ENCODE results near the gene LCP2. TPM values are rescaled to one million over a fixed set of nuclear protein-coding genes. Genes with fewer than 3 reads are reported as not detected.

LCP2 gene
- 100 to 1,000 TPM in 1 of 3 donors, 10 to 100 TPM in 2; 87.1 to 276 (median 99.3) TPM for polyA plus RNA-seq

DNA sequence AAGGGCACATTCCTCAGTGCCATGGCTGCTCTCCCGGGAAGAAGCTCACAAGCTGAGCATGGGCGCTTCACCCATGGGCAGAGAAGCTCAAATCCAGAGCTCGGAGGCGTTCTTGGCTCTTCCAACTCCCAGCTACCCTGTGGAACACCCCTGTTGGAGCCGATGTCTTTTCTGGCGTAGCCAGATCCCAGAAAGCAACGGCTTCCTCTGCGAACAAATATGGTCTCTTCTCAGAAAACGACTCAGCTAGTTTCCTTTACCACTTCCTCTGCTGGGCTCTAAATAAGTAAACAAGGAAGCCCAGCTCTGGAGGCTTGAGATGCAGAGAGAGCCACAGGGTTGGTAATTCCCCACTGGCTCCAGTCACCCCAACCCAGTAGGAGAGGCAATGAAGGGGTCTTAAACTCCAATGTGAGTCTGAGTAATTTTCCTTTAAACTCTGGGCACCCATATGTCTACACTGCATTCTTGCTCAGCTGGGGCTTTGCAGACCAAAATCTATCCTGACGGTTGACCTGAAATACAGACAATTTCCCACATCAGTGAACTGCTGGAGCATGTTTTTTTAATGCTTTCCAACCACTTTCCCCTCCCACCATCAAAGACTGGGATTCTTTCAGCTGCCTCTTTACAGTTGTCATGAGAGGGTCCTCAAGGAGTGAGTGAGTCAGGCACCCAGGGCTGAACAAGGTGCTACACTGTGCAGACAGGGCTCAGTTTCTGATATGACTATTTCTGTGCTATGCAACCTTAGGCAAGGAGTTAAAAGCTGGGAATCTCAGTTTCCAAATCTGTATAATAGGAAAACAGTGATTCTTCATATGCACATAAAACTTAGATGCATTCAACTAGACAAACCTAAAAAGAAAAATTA, at the start of gene LCP2:
LCP2 (minus strand) TSS at position 189 of the 874 bp plus-strand sequence; CDS start at position 23, 166 bp downstream.
- Mint-ChIP-seq H3K27ac (peak within 1 kb of the TSS; percentile 93 to 99 (median 95)), H3K36me3 (peaks cover 5 to 36% (median 20%) of the 10 kb centered on the region in 3 donors), H3K4me3 (peak within 1 kb of the TSS; percentile 97 to 100 (median 99)), H3K9me3 (no peaks in the 10 kb centered on the region), H3K4me1 (peaks cover 77 to 80% of the 10 kb centered on the region in 2 donors), H3K27me3 (ENCODE audit: low read depth in 3 of 3) (peaks cover 3 to 10% (median 4%) of the 10 kb centered on the region in 3 donors)
- peak; percentile 56 to 60 (median 56) for DNase-seq

DNA sequence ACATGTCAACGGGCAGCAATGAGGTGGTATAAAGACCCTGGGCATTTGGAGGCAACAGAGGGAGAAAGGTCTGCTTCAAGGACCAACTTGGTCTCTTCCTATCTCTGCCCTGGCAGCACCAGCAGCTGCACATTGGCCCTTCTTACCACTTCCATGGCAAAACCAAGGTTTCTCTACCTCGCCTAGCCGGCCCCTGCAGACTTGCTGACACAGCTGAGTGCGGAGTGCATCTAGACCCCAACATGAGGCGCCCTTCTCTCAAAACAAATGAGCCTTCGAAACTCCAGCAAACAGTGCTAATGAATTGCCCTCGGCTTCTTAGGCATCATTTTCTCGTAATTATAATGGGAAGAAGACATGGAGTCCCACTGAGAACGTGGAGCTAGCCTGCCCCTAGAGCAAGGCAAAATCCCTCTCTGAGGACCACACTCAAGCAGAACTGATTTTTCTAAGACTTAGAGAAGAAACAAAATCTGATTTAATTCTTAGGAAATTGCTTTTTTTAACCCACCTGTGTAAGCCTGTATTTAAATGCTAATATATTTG, 49.5 kb upstream of the LCP2 start:
- Mint-ChIP-seq H3K27ac (no peak overlapping the region), H3K27me3 (ENCODE audit: low read depth in 3 of 3) (peaks cover 3 to 7% (median 3%) of the 10 kb centered on the region in 3 donors), H3K9me3 (no peaks in the 10 kb centered on the region), H3K4me3 (no peak overlapping the region), H3K4me1 (no peaks in the 10 kb centered on the region), H3K36me3 (no peaks in the 10 kb centered on the region)
- DNase-seq, result no peak

DNA sequence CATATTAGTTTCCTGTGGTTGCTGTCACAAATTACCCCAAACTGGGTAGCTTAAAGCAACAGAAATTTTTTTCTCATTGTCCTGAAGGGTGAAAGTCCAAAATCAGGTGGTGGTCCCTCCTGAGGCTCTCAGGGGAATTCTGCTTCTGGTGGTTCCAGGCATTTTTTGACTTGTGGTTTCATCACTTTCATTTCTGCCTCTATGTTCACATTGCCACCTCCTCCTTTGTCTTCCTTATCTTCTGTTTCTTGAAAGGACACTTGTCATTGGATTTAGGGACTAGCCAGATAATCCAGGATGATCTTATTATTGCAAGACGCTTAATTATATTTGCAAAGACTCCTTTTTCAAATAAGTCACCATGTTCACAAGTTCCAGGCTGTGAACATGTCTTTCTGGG, 48.4 kb upstream of the LCP2 start:
- Mint-ChIP-seq H3K9me3 (no peaks in the 10 kb centered on the region), H3K27me3 (ENCODE audit: low read depth in 3 of 3) (peaks cover 3 to 7% (median 3%) of the 10 kb centered on the region in 3 donors), H3K4me3 (no peak overlapping the region), H3K36me3 (no peaks in the 10 kb centered on the region), H3K4me1 (no peaks in the 10 kb centered on the region), H3K27ac (no peak overlapping the region)
- no peak for DNase-seq

DNA sequence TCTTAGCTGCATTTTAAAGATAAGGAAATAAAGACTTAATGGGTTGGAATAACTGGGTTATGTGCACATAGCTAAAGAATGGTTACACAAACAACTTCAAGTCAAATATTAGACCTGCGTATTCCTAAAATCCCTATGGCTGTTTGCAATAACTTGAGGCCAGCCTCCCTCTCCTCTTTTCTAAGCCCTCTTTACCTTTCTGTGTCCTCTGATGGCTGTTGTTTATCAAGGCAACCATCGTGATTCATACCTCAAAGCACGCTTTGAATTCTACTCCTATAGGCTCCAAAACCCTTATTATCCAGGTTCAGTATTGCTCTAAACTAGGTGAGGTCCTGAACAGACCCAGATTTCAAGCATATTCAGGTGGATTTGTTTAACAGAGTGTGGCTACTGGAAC, 45.6 kb upstream of the LCP2 start:
- H3K4me1 Mint-ChIP-seq, result peaks cover 9 to 10% of the 10 kb centered on the region in 2 donors
- H3K9me3 Mint-ChIP-seq, result no peaks in the 10 kb centered on the region
- H3K4me3 Mint-ChIP-seq, result no peak overlapping the region
- no peak overlapping the region for H3K27ac Mint-ChIP-seq
- no peaks in the 10 kb centered on the region for H3K27me3 Mint-ChIP-seq (ENCODE audit: low read depth in 3 of 3)
- H3K36me3 Mint-ChIP-seq, result no peaks in the 10 kb centered on the region
- no peak for DNase-seq

DNA sequence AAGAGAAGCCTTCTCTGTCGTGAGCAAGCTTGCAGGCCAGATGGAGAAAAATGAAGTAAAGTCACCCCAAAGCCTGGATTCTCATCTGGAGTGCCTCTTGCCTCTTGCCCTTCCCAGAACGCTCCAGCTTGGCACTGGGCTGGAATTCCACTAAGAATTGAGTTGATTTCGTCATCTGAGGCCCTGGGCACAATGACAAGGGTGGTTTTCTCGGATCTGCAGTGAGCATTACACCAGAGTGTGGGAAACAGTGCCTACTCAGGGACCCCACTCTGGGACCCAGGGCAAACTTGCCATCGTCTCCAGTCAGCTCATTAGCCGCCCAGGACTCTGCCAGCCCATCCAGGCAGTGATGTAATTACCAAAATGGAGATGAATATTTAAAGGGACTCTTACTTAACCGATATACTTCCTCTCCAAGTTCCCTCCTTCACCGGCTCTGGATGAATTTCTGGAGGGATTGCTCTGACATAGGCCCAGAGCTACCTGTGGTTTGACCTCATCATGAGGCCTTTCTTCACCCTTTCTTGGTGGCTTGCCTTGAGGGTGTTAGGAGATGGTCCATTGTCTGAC, 44.7 kb upstream of the LCP2 start:
- H3K9me3 Mint-ChIP-seq, result no peaks in the 10 kb centered on the region
- no peaks in the 10 kb centered on the region for H3K36me3 Mint-ChIP-seq
- no peak for DNase-seq
- peaks cover 9 to 14% of the 10 kb centered on the region in 2 donors for H3K4me1 Mint-ChIP-seq
- H3K4me3 Mint-ChIP-seq, result no peak overlapping the region
- no peak overlapping the region for H3K27ac Mint-ChIP-seq
- H3K27me3 Mint-ChIP-seq (ENCODE audit: low read depth in 3 of 3), result no peaks in the 10 kb centered on the region

DNA sequence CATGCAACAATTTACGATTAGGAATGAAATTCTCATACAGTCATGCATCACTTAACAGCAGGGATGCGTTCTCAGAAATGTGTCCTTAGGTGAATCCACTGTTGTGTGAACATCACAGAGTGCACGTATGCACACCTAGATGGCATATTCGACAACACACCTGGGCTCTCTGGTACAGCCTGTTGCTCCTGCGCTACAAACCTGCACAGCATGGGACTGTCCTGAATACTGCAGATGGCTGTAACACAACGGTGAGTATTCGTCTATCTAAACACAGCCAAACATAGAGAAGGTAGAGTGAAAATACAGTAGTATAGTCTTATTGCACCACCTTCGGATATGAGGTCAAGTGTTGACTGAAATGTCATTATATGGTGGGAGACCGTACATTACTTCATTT, 44.0 kb upstream of the LCP2 start:
- H3K36me3 Mint-ChIP-seq, result no peaks in the 10 kb centered on the region
- peaks cover 13 to 14% of the 10 kb centered on the region in 2 donors for H3K4me1 Mint-ChIP-seq
- no peaks in the 10 kb centered on the region for H3K27me3 Mint-ChIP-seq (ENCODE audit: low read depth in 3 of 3)
- no peak overlapping the region for H3K4me3 Mint-ChIP-seq
- H3K27ac Mint-ChIP-seq, result no peak overlapping the region
- H3K9me3 Mint-ChIP-seq, result no peaks in the 10 kb centered on the region
- DNase-seq, result no peak

DNA sequence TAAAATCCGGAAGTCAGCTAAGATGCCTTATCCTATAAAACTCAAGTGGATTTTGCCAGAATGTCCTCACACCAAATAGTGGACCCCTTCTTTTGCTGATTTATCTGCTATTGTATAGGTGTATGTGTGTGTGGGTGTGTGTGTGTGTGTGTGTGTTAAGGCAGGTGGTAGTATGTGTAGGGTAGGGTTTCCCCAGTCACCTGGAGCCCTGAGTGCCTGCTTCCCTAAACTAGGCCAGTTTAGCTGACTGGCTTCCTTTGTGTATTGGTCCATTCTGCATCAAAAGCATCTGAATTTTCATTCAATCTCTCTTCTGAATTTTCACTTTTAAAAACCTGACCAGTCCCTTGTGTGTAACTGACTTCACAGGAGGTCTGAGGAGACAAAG, 42.2 kb upstream of the LCP2 start:
- H3K27ac Mint-ChIP-seq, result no peak overlapping the region
- no peak for DNase-seq
- H3K4me1 Mint-ChIP-seq, result peaks cover 14 to 25% of the 10 kb centered on the region in 2 donors
- peaks cover 0 to 3% (median 0%) of the 10 kb centered on the region in 3 donors for H3K27me3 Mint-ChIP-seq (ENCODE audit: low read depth in 3 of 3)
- H3K36me3 Mint-ChIP-seq, result no peaks in the 10 kb centered on the region
- no peaks in the 10 kb centered on the region for H3K9me3 Mint-ChIP-seq
- no peak overlapping the region for H3K4me3 Mint-ChIP-seq

DNA sequence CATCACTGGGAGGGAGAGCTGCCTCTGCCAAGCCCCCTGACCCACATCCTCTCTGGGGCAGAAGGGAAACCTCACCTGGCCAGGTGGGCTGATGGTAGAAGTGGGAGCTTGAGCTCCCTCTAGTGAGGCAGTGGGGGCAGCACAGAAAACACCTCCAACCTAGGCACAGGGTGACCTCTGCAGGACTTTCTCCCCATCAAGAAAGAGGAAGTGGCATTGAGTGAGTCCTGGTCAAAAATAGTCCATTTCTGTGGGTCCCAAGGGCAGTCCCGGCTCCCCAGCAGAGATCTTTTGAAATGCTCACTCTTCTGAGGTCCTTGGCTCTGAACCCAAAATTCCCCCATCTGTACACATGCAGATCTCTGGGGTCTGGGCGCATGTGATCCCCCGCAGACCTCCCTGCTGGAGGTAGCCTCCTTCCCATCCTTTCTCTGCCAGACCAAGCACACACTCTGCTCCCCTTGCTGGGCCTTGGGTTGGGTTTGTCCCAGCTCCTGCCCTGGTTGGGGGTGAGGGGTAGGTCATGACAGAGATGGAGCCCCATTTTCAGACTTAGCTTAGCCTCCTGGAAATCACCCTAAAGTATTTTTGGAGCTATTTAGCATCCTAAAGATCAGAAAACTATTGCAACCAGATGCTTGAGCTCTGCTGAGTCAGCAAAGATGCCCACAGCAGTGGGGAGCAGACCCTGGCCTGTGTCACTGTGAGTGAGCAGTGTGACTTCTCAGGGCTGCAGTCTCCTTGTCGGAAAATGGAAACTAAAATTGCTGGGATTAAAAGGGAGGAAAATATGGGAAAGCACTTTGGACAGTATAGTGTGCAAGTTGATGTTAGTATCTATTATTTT, 41.6 kb upstream of the LCP2 start:
- peak; percentile 68 to 72 (median 72) for DNase-seq
- H3K27ac Mint-ChIP-seq, result peak overlapping the region in 3 of 6 donors; percentile 31 to 77 (median 46)
- peaks cover 0 to 3% (median 0%) of the 10 kb centered on the region in 3 donors for H3K27me3 Mint-ChIP-seq (ENCODE audit: low read depth in 3 of 3)
- no peak overlapping the region for H3K4me3 Mint-ChIP-seq
- H3K9me3 Mint-ChIP-seq, result no peaks in the 10 kb centered on the region
- H3K36me3 Mint-ChIP-seq, result no peaks in the 10 kb centered on the region
- peaks cover 14 to 25% of the 10 kb centered on the region in 2 donors for H3K4me1 Mint-ChIP-seq

DNA sequence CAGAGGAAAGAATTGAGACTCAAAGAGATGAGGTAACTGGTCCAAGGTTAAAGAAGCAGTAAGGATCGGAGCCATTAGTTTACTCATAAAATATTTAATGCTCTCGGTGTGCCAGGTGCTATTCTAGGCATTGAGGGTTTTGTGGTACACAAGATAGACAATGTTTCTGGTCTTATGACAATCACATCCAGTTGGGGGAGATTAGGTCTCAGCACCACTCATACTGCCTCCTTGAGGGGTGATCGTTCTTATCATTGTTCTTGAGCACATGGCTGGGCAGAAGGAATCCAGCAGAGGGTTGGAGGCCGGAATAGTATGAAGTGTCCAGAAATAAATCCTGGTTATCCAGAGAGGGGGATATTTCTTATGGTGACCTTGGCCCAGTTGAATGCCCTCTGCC, 40.7 kb upstream of the LCP2 start:
- no peaks in the 10 kb centered on the region for H3K36me3 Mint-ChIP-seq
- H3K9me3 Mint-ChIP-seq, result no peaks in the 10 kb centered on the region
- peaks cover 0 to 3% (median 1%) of the 10 kb centered on the region in 3 donors for H3K27me3 Mint-ChIP-seq (ENCODE audit: low read depth in 3 of 3)
- DNase-seq, result no peak
- H3K27ac Mint-ChIP-seq, result peak overlapping the region in 1 of 6 donors; percentile 13
- no peak overlapping the region for H3K4me3 Mint-ChIP-seq
- H3K4me1 Mint-ChIP-seq, result peaks cover 14 to 25% of the 10 kb centered on the region in 2 donors

DNA sequence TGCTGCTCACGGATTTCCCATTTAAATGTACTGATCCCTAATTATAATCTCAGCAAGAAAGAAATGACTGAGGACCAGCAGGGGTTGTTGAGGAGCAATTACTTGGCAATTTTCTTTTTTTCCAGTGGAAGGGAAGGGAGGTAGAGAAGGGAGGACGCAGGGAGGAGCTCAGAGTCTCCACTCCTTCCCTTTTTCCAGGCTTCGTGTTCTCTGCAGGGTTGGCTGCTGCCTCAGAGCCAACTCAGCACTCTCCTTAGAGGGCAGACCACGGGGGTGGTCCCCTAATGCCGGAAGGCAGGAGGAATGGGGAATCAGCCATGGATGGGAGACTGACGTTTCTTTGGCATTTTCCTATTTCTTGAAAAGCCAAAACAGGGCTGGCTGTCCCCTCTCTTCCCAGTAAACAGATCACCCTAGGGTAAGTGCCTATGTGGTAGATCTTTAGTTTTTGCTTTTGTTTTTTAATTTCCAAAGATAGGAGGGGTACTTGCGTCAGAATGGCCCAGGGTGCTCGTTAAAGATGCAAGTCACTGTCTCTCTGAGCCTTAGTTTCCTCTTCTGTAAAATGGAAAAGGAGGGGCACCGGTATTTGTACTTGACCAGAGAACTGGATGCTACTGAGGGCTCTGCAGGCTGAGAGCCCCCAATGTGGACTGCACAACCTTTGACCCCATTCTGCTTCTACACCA, 39.6 kb upstream of the LCP2 start:
- Mint-ChIP-seq H3K9me3 (no peaks in the 10 kb centered on the region), H3K36me3 (no peaks in the 10 kb centered on the region), H3K4me1 (peaks cover 14 to 25% of the 10 kb centered on the region in 2 donors), H3K27me3 (ENCODE audit: low read depth in 3 of 3) (peaks cover 1 to 7% (median 3%) of the 10 kb centered on the region in 3 donors), H3K4me3 (no peak overlapping the region), H3K27ac (peak overlapping the region in 1 of 6 donors; percentile 32)
- no peak for DNase-seq

DNA sequence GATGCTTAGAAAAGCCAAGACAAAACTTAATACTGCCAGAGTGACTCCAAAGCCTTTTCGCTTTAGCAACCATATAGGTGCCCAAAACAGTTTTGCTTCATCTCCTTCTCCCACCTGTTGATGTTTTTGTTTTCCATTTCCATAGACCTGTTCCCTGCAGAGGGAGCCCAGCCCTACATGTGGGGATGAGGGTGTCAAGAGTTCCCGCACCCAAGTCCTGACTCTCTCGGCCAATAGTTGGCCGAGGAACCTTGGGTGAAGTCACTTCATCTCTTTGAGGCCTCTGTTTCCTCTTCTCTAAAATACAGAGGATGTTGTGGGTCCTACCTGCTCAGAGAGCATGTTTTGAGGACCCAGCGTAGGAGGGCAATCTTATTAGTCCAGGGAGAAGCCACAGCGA, 38.5 kb upstream of the LCP2 start:
- peaks cover 14 to 25% of the 10 kb centered on the region in 2 donors for H3K4me1 Mint-ChIP-seq
- H3K27ac Mint-ChIP-seq, result peak overlapping the region; percentile 22 to 76 (median 60)
- H3K36me3 Mint-ChIP-seq, result no peaks in the 10 kb centered on the region
- peaks cover 0 to 1% (median 0%) of the 10 kb centered on the region in 6 donors for H3K9me3 Mint-ChIP-seq
- no peak for DNase-seq
- peaks cover 5 to 12% (median 9%) of the 10 kb centered on the region in 3 donors for H3K27me3 Mint-ChIP-seq (ENCODE audit: low read depth in 3 of 3)
- peak overlapping the region in 1 of 5 donors; percentile 42 for H3K4me3 Mint-ChIP-seq

DNA sequence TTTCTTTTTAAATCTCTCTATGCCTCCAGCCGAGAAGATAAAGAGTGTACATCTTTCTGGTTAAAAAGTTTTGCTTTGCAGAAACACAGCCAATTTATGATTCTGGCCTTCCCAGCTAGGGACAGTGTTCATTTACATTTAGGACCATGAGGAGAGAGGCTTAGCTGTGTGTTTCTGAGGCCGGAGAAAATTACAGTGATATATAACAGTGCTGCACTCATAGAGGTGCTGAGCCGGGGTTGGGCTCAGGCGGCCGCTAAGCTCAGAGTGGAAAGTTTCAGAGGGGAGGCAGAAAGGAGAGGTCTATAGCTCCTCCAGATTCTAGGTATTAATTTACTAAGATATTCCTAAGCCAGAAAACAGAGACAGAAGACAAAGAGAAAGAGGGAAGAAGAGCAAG, 37.0 kb upstream of the LCP2 start:
- H3K36me3 Mint-ChIP-seq, result no peaks in the 10 kb centered on the region
- H3K9me3 Mint-ChIP-seq, result peaks cover 0 to 2% (median 0%) of the 10 kb centered on the region in 6 donors
- peaks cover 12 to 14% (median 14%) of the 10 kb centered on the region in 3 donors for H3K27me3 Mint-ChIP-seq (ENCODE audit: low read depth in 3 of 3)
- H3K27ac Mint-ChIP-seq, result peak overlapping the region in 3 of 6 donors; percentile 86 to 88 (median 88)
- DNase-seq, result no peak
- H3K4me1 Mint-ChIP-seq, result peaks cover 14 to 25% of the 10 kb centered on the region in 2 donors
- H3K4me3 Mint-ChIP-seq, result peak overlapping the region in 4 of 5 donors; percentile 38 to 78 (median 69)
